HL-60 (cell line): ENCODE measurements around the gene CHCHD3.

Experiments
- GABPA ChIP-seq: IDR thresholded peaks from 2 replicates; pipeline ENCODE4 v1.6.1; 2012; ENCODE audit warnings: low read depth
- POLR2AphosphoS5 ChIP-seq: IDR thresholded peaks from 2 replicates; pipeline ENCODE4 v1.6.1; 2012; ENCODE audit warnings: low read depth
- SPI1 ChIP-seq: IDR thresholded peaks from 2 replicates; pipeline ENCODE4 v1.6.1; 2012; ENCODE audit warnings: low read depth, mild to moderate bottlenecking, borderline replicate concordance
- TF ChIP-seq, protein P1 (sequence below): IDR thresholded peaks from one replicate; pipeline ENCODE4 v1.5.1; 2011; ENCODE audit warnings: low read length, control low read depth, inconsistent platforms; ENCODE audit not compliant: insufficient read depth
- TF ChIP-seq, protein P2 (sequence below): IDR thresholded peaks from 2 replicates; pipeline ENCODE4 v1.6.1; 2012; ENCODE audit warnings: low read depth; ENCODE audit not compliant: insufficient replicate concordance

DNA sequence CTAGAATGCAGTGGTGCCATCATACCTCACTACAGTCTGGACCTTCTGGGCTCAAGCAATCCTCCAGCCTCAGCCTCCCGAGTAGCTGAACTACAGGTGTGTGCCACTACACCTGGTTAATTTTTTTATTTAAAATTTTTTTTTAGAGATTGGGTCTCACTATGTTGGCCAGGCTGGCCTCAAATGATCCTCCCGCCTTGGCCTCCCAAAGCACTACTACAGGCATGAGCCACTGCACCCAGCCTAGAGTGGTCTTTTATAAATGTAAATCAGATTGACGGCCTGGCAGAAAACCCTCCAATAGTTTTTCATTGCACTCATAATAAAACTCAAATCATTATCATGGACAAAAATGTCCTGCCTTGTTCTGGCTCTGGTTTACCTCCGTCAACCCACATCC lies 303.9 kb downstream of the CHCHD3 start:
- TF ChIP-seq POLR2AphosphoS5 (no peak), GABPA (no peak), SPI1 (no peak)
- TF ChIP-seq, protein P1, sequence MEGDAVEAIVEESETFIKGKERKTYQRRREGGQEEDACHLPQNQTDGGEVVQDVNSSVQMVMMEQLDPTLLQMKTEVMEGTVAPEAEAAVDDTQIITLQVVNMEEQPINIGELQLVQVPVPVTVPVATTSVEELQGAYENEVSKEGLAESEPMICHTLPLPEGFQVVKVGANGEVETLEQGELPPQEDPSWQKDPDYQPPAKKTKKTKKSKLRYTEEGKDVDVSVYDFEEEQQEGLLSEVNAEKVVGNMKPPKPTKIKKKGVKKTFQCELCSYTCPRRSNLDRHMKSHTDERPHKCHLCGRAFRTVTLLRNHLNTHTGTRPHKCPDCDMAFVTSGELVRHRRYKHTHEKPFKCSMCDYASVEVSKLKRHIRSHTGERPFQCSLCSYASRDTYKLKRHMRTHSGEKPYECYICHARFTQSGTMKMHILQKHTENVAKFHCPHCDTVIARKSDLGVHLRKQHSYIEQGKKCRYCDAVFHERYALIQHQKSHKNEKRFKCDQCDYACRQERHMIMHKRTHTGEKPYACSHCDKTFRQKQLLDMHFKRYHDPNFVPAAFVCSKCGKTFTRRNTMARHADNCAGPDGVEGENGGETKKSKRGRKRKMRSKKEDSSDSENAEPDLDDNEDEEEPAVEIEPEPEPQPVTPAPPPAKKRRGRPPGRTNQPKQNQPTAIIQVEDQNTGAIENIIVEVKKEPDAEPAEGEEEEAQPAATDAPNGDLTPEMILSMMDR: no peak
- TF ChIP-seq, protein P2, sequence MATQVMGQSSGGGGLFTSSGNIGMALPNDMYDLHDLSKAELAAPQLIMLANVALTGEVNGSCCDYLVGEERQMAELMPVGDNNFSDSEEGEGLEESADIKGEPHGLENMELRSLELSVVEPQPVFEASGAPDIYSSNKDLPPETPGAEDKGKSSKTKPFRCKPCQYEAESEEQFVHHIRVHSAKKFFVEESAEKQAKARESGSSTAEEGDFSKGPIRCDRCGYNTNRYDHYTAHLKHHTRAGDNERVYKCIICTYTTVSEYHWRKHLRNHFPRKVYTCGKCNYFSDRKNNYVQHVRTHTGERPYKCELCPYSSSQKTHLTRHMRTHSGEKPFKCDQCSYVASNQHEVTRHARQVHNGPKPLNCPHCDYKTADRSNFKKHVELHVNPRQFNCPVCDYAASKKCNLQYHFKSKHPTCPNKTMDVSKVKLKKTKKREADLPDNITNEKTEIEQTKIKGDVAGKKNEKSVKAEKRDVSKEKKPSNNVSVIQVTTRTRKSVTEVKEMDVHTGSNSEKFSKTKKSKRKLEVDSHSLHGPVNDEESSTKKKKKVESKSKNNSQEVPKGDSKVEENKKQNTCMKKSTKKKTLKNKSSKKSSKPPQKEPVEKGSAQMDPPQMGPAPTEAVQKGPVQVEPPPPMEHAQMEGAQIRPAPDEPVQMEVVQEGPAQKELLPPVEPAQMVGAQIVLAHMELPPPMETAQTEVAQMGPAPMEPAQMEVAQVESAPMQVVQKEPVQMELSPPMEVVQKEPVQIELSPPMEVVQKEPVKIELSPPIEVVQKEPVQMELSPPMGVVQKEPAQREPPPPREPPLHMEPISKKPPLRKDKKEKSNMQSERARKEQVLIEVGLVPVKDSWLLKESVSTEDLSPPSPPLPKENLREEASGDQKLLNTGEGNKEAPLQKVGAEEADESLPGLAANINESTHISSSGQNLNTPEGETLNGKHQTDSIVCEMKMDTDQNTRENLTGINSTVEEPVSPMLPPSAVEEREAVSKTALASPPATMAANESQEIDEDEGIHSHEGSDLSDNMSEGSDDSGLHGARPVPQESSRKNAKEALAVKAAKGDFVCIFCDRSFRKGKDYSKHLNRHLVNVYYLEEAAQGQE: no peak
